HG02884 (cell line): ENCODE data around the gene C14orf180.

Source experiments
- ATAC-seq: cut with Tn5 transposase; IDR thresholded peaks from one replicate; pipeline ENCODE4 v1.9.1; 2021; ENCODE audit warnings: mild to moderate bottlenecking, moderate library complexity; ENCODE audit not compliant: unreplicated experiment

C14orf180 gene

GRCh38 chr14:104560586-104560945, 19.0 kb upstream of the C14orf180 start:
- ATAC-seq, result no peak

- no peak for ATAC-seq
Measured at GRCh38 chr14:104561124-104561557, 18.4 kb upstream of the C14orf180 start.

DNA sequence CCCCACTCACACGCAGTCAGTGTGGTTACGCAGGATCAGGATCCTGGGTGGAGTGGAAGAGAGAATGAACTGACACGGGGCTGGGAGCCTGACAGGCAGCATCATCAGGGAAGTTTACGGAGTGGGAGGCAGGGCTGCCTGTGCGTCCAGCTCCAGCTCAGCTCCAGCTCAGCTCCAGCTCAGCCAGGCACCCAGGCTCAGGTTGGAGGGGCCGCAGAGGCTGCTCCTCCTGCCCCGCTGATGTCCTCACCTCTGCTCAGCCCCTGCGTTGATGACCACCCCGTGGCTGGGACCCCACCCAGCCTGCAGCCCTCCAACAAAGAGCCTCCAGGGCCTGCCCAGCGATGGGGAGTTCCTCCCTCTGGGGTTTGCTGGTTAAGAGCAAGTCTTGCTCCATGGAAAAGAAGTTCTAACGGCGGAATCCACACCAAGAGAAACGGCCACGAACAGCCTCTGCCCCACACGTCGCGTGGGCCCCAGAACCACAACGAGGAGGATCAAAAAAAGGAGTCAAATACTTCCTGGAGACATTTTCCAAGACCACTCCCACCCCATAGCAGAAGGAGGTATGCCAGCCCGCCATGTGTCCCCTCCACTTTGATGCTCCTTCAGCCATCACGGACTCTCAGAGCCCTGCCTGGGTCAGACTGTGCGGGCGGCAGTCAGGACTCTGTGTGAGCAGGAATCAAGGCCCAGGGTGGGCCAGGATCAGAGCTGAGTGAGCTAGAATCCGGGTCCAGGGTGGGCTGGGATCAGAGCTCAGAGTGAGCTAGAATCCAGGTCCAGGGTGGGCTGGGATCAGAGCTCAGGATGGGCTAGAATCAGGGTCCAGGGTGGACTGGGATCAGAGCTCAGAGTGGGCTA, 17.7 kb upstream of the C14orf180 start:
- ATAC-seq, result no peak

- no peak for ATAC-seq
Measured at GRCh38 chr14:104562606-104563005, 17.0 kb upstream of the C14orf180 start.

GRCh38 chr14:104563191-104563741, 16.3 kb upstream of the C14orf180 start:
- no peak for ATAC-seq

DNA sequence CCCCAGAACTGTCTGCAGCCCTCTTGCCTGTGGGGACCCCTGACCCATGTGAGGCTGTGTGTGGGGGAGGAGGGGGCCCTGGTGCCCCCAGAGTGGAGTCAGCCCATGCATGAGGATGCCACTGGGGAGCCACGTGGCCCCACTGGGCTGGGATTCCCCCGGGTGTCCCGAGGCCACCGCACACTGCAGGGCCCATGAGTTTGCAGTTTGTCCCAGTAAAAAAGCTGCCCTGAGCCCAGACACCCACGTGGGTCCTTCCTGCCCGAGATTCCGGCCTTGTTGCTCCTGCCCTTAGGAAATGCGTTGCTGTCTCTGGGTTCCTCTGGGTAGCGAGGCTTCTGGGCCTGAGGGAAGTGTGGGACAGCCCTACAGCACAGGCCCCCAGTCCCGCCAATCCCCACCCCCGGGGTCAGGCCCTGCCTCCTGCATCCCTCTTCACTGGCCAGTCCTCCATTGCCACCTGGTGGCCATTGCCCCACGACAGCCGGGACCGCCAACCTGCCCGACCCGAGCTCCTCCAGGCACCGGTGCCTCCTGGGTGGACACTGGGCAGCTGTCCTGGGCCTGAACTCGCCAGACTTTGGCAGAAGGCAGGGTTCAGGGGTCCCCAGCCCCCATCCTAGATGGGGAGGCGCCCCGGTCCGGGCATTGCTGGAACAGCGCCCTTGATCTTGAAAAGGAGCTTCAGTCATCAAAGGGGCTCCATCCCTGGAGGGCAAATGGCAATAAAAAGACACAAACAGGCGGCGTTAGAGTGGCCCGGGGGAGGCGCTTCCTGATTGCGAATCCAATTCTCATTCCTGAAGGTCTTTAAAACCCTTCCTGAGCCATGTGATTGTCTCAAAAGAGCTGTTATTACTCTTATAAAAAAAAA, 15.6 kb upstream of the C14orf180 start:
- ATAC-seq, result no peak

DNA sequence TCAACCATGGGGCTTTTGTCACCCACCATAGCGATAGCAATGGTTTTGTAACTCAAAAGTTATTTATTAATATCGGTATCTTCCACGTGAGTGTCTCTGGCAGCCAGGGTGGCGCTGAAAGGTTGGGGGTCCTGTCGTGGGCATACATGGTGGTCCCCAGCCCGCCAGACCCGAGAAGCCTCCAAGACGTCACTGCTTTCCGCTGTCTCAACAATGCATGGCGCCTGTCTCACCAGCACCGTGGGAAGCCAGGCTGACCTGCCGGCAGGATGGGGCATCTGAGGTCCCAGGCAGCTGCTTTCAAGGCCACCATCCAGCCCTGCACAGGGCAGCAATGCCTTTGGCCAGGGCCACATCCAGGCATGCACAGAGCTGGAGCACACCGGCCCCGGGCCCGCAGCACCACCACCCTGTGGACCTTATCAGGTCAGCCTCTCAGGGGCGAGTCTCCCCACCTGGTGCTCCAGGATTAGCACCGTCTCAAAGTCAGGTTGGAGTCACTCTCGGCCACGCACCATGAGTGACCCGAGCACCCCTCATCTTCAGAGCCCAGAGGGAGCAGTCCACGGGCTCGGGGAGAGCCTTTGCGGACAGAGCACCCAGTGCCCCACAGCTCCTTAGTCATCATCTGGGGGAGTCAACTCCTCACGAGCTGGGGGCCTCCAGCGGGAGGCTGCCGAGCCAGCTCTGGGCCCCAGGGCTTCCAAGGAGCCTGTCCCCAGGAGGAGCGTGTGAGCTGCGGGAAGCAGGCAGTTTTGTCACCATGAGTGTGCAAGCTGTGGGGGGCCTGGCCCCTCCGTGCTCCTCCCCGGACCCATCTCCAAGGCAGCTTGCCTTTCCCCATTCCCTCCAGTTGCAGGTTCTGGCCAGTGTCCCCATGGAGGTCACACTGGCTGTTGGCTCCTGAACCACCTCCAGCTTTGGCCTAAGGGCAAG, 14.6 kb upstream of the C14orf180 start:
- ATAC-seq, result no peak

GRCh38 chr14:104567141-104567956, 12.2 kb upstream of the C14orf180 start:
- no peak for ATAC-seq

GRCh38 chr14:104567957-104568225, 11.7 kb upstream of the C14orf180 start:
- ATAC-seq, result no peak

- no peak for ATAC-seq
Measured at GRCh38 chr14:104568620-104569019, 10.9 kb upstream of the C14orf180 start.

DNA sequence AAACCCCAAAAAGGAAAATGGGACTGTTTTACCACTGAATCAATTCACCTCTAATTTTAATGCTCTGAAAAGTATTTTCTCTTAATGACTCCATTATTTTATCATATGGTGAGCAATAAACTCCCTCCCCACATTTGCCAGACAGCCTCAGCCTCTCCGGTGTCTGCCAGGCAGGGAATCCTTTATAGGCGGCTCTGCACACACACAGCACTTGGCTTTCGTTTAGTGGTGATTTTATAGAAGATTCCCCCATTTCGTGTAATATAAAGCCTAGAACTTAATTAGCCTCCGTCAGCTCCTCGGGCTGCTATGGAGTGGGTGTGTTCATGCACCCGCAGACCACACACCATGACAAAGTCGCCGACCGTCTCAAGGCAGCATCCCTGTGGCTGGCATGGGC, 10.1 kb upstream of the C14orf180 start:
- no peak for ATAC-seq

- no peak for ATAC-seq
Measured at GRCh38 chr14:104571246-104571645, 8.3 kb upstream of the C14orf180 start.

- ATAC-seq, result no peak
Measured at GRCh38 chr14:104572024-104572626, 7.4 kb upstream of the C14orf180 start.

- ATAC-seq, result no peak
Measured at GRCh38 chr14:104572668-104573067, 6.9 kb upstream of the C14orf180 start.

DNA sequence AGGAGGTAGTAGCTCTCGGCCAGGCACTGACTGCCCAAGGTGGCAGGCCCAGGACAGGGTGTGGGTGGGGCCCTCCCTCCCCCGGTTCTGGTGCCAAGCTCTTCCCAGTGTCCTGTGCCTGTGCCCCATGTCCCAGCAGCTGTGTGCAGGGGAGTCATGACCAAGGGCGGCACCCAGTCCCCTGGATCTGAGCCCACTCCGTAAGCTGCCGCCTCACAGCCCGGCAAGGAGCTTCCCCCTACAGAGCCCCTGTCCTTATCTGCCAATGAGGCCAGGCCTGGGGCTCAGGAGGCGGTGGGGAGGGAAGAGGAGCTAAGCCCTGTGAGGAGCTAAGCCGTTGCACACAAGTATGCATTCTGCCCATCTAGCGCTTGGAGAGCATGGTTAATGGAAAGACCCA, 5.6 kb upstream of the C14orf180 start:
- ATAC-seq, result no peak

DNA sequence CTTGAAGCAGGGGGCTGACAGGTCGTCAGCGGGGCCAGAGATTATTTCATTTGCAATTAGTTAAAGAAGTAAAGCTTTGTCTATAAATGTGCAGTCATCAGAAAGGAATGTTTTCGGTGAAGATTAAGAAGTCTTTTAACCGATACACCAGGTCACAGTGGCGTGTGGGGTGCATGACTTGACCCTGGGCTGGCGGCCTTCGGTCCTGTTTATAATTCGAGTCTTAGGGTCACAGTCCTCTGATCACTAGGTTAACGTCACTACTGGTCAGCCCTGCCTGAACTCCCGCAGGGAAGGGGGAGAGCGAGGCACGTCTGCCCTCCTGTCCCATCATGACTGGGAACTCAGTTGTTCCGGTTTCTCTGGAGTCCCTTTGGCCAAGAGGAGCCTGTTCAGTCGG, 5.0 kb upstream of the C14orf180 start:
- ATAC-seq, result no peak

DNA sequence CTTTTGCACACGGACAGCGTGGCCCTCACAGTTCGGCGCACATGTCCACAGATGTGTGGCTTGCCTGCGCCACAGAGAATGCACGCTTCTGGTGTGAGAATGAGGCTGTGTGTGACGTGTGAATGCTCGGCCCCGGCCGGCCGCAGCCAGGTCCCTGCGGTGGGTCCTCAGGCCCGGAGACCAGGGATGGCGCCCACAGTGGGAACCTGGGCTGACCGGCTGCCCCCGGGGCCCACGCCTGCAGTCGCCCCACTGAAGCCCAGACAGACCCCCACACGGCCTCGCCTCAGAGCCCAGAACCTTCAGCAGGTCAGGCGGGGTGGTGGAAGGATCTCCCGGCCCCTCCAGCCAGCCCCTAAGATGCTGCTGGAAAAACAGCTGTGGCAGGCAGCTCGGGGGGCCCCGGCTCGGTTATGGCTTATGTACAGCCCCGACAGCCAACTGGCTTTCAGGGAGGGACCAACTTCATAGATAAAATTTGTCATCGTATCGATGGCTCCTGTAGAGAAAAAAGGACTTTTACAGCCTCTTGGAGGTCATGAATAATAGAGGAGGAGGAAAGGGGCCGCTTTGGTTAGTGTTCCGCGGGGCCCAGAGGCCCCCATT, 4.5 kb upstream of the C14orf180 start:
- no peak for ATAC-seq

- ATAC-seq, result no peak
Measured at GRCh38 chr14:104576232-104576969, 3.2 kb upstream of the C14orf180 start.

DNA sequence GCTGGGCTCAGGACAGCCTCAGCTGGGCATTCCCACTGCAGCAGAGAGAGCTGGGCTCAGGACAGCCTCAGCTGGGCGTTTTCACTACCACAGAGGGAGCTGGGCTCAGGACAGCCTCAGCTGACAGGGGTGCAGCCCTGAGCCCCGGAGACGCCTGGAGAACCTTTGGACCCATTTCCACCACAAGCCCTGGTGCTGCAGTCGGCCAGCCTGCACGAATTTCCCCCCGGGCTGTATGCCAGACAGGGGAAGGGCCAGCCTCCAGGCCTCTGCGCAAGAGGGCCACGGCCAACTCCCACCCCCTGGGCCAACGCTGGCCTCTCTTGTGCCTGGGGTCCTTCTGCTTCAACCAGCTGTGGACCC, 2.6 kb upstream of the C14orf180 start:
- no peak for ATAC-seq
